KMS-11 (cell line): ENCODE results near the gene IFITM2.

ENCODE experiments used
- H2AFZ ChIP-seq: fragments of 200-600 bp; sonication (generic); 2 replicates; pipeline ENCODE4 v1.6.1; 2016; ENCODE audit warnings: antibody characterized with exemption, mixed run types, low read depth
- H3K27ac ChIP-seq: fragments of 200-600 bp; sonication (generic); 2 replicates; pipeline ENCODE4 v1.6.1; 2016; ENCODE audit warnings: mild to moderate bottlenecking, mixed run types
- H3K27me3 ChIP-seq: fragments of 200-600 bp; sonication (generic); 2 replicates; pipeline ENCODE4 v1.6.1; 2017; ENCODE audit warnings: mild to moderate bottlenecking, low read depth, mixed run types, moderate library complexity; ENCODE audit not compliant: insufficient read depth
- H3K36me3 ChIP-seq: fragments of 200-600 bp; sonication (generic); 2 replicates; pipeline ENCODE4 v1.6.1; 2017; ENCODE audit warnings: mild to moderate bottlenecking, mixed run types; ENCODE audit not compliant: insufficient read depth
- H3K4me1 ChIP-seq: fragments of 200-600 bp; sonication (generic); 2 replicates; pipeline ENCODE4 v1.6.1; 2016; ENCODE audit warnings: mild to moderate bottlenecking, low read depth, mixed run types; ENCODE audit not compliant: poor library complexity, severe bottlenecking
- H3K4me2 ChIP-seq: fragments of 200-600 bp; sonication (generic); 2 replicates; pipeline ENCODE4 v1.7.0; 2016; ENCODE audit warnings: mild to moderate bottlenecking, mixed run types
- H3K4me3 ChIP-seq: fragments of 200-600 bp; sonication (generic); IDR thresholded peaks from 2 replicates; pipeline ENCODE4 v1.6.1; 2017; ENCODE audit warnings: low read depth, low read length, mixed read lengths; ENCODE audit not compliant: insufficient read depth
- H3K79me2 ChIP-seq: fragments of 200-600 bp; sonication (generic); 2 replicates; pipeline ENCODE4 v1.6.1; 2016; ENCODE audit warnings: low read depth, mixed run types; ENCODE audit not compliant: insufficient read depth
- H3K9ac ChIP-seq: fragments of 200-600 bp; sonication (generic); 2 replicates; pipeline ENCODE4 v1.6.1; 2016; ENCODE audit warnings: mild to moderate bottlenecking, mixed run types
- H4K20me1 ChIP-seq: fragments of 200-600 bp; sonication (generic); 2 replicates; pipeline ENCODE4 v1.6.1; 2016; ENCODE audit warnings: mild to moderate bottlenecking, mixed run types; ENCODE audit not compliant: insufficient read depth
- CTCF ChIP-seq: fragments of 200-600 bp; sonication (generic); conservative IDR thresholded peaks from 2 replicates; pipeline ENCODE4 v1.6.1; 2017; ENCODE audit warnings: low read depth, mild to moderate bottlenecking, antibody characterized with exemption, low read length, moderate library complexity, mixed read lengths

The IFITM2 gene

GRCh38 chr11:293852-294661 lies 13.6 kb upstream of the IFITM2 start:
- no peak overlapping the region for H3K9ac ChIP-seq
- no peak overlapping the region for H3K27ac ChIP-seq
- no peak overlapping the region for H2AFZ ChIP-seq
- TF ChIP-seq CTCF, result no peak
- H3K4me3 ChIP-seq, result no peak overlapping the region
- no peak overlapping the region for H3K4me2 ChIP-seq
- no peaks in the 10 kb centered on the region for H3K36me3 ChIP-seq
- H4K20me1 ChIP-seq, result no peaks in the 10 kb centered on the region
- no peaks in the 10 kb centered on the region; the same call in 1 of the 2 replicates for H3K27me3 ChIP-seq
- no peaks in the 10 kb centered on the region for H3K79me2 ChIP-seq
- H3K4me1 ChIP-seq, result peaks cover 17% of the 10 kb centered on the region

DNA sequence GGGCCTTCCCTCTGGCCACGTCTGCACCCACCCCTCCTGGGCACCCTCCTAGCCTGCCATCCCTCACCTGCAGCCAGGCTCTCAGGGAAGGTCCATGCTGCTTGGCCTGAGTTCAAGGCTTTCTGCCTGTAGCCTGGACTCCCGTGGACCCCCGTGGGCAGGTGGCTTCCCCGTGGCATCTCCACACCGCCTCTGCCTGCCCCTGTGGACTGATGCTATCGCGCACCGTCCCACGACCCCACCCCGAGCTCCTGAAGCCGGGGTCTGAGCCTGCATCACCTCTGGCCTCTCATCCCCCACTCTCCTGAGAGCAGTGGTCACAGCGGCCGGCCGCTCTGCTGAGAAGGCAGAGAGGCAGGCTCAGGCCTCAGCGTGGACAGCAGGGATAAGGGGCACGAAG lies 12.8 kb upstream of the IFITM2 start:
- no peaks in the 10 kb centered on the region for H3K79me2 ChIP-seq
- H3K4me1 ChIP-seq, result peaks cover 17% of the 10 kb centered on the region
- no peak overlapping the region for H3K4me2 ChIP-seq
- no peak overlapping the region for H3K9ac ChIP-seq
- H3K27ac ChIP-seq, result no peak overlapping the region
- no peak overlapping the region for H3K4me3 ChIP-seq
- H4K20me1 ChIP-seq, result no peaks in the 10 kb centered on the region
- peaks cover 1% of the 10 kb centered on the region; the same call in 1 of the 2 replicates for H3K27me3 ChIP-seq
- TF ChIP-seq CTCF, result no peak
- no peak overlapping the region for H2AFZ ChIP-seq
- no peaks in the 10 kb centered on the region for H3K36me3 ChIP-seq

- H3K4me2 ChIP-seq, result no peak overlapping the region
- H3K36me3 ChIP-seq, result no peaks in the 10 kb centered on the region
- peaks cover 17% of the 10 kb centered on the region for H3K4me1 ChIP-seq
- no peak overlapping the region for H3K9ac ChIP-seq
- H2AFZ ChIP-seq, result no peak overlapping the region
- TF ChIP-seq CTCF, result no peak
- H3K79me2 ChIP-seq, result no peaks in the 10 kb centered on the region
- peaks cover 9% of the 10 kb centered on the region; the same call in 1 of the 2 replicates for H3K27me3 ChIP-seq
- H4K20me1 ChIP-seq, result no peaks in the 10 kb centered on the region
- H3K27ac ChIP-seq, result no peak overlapping the region
- H3K4me3 ChIP-seq, result no peak overlapping the region
Observed at GRCh38 chr11:295351-296170, 12.1 kb upstream of the IFITM2 start.

DNA sequence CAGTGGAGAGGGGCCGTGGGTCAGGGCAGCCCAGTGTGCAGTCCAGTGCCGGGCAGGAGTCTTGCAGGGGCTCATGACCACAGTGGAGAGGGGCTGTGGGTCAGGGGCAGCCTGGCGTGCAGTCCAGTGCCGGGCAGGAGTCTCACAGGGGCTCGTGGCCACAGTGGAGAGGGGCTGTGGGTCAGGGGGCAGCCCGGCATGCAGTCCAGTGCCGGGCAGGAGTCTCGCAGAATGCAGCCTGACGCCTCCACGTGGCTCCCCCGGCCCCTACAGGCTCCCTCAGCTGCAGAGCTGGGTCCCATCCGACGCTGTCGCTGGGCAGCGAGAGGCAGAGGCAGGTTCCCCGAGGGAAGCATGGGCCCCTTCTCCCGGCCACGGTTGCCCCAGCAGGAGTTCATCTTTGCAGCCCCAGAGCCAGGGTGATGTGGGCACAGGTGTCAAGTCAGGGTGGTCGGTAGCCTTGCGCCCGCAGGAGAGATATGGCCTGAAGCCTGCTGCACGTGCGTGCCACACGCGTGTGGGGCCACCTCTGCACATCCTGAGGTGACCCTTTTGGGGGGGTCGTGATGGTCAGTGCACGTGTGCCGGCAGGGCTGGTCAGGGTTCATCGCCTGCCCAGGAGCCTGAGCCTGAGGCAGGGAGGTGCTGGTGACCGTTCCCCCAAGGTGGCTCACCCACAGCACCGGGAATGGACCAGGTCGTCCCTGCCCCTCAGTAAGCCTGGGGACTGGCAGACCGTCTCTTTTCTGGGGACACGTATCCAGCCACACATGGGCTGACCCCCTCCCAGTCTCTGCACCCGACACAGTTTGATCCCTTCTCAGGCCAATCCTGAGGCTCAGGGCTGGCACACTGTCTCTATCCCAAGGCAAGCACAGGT lies 11.2 kb upstream of the IFITM2 start:
- Histone ChIP-seq H3K79me2 (no peaks in the 10 kb centered on the region), H3K4me1 (peaks cover 17% of the 10 kb centered on the region), H3K9ac (no peak overlapping the region), H3K4me3 (no peak overlapping the region), H3K4me2 (no peak overlapping the region), H3K36me3 (no peaks in the 10 kb centered on the region), H3K27me3 (peaks cover 15% of the 10 kb centered on the region; the same call in 1 of the 2 replicates), H3K27ac (no peak overlapping the region), H2AFZ (no peak overlapping the region), H4K20me1 (no peaks in the 10 kb centered on the region)
- no peak for TF ChIP-seq CTCF
